GM19328 (cell line): ENCODE results near the gene RPS16.
"Not testable (repeated sequence)": the region's sequence is repeated elsewhere in the genome, so short reads cannot be mapped to it uniquely, and the experiment has no call there.

ENCODE experiments used
- ATAC-seq: cut with Tn5 transposase; IDR thresholded peaks from one replicate; pipeline ENCODE4 v1.9.1; 2021; ENCODE audit warnings: mild to moderate bottlenecking, moderate library complexity; ENCODE audit not compliant: unreplicated experiment

Gene RPS16

DNA sequence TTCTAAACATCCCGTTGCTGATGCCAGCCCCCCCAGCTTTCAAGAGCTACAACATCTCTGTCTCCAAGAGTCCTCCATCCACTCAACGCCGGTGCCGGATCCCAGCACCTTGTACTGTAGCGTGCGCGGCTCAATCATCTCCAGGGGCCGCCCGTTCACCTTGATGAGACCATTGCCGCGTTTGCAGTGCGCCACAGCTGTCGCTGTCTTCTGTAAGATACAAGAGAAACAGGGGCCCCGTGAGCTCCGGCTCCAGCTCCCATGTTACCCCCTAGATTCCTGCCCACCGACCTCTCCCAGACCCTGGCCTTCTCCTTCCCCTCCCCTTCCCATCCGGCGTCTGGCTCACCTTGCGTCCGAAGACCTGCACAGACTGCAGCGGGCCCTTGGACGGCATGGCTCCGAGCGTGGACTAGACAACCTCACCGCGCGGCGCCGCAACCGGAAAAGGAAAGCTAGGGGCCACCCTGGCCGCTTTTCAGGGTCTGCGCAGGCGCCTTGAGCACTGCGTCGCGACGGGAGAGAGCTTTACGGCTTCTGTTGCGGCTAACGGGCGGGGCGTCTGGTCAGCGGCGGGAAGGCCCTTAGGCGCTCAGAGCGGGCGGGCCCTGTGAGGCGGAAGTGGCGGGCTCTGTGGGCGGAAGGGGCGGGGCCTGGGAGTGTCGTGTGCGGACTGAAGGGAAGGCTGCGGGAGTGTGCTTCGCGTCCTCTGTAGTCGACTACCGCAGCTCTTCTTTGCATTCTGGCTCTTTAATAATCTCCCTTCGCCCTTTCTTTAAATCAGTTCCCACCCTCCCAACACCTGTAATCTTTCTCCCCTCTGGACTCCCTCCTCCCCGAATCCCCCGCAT is at the start of gene RPS16:
Gene RPS16 (minus strand): TSS at position 451 of the 851 bp plus-strand sequence. CDS start 54 bp downstream, at position 397.
- ATAC-seq, result peak; percentile 59

DNA sequence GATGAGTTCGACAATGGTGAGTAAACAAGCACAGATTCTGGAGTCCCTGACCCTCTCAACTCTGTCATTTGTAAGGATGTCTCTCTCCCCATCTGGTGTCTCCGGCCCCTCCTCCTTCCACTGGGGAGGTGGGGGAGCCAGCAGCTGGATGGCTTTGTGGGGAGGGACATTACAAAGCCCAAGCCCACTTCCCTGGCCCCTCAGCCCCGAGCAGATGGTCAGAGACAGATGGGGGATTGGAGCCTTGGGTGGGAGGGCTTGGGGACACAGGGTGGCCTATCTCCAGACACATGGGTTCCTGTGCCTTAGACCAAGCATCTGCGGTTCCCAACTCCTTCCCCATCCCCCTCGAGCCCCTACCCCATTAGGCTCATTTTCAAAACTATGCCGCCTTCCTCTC is 47.4 kb upstream of the RPS16 start:
- no peak for ATAC-seq

DNA sequence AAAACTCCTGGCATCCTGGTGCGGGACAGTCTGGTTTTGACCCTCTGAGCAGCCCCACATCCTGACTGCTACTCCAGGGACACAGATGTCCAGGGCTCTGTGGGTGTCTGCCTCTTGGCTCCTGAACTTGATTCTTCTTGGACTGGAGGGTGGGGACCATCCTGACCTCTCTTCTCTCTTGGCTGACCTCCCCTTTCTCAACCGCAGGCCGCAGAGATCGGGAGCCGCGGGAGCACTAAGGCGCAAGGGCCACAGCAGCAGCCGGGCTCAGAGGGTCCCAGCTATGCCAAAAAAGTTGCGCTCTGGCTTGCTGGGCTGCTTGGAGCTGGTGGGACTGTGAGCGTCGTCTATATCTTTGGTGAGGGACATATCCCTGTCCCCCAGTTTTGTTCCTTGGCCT is 45.9 kb upstream of the RPS16 start:
- no peak for ATAC-seq

DNA sequence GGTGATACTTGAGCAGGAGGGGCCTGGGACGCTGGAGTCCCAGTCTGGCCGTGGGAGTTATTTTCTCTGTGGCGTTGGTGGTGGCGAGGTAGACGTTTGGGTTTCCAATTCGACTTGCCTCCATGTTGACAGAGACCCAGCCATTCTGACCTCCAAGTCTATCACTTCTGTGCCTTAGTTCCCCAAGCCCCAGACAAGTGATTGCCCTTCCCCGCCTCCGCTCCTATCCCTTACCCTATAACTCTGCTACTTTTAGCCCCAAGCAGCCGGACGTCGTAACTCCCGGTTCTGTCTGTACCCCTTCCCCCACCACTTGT is 45.4 kb upstream of the RPS16 start:
- ATAC-seq, result no peak

DNA sequence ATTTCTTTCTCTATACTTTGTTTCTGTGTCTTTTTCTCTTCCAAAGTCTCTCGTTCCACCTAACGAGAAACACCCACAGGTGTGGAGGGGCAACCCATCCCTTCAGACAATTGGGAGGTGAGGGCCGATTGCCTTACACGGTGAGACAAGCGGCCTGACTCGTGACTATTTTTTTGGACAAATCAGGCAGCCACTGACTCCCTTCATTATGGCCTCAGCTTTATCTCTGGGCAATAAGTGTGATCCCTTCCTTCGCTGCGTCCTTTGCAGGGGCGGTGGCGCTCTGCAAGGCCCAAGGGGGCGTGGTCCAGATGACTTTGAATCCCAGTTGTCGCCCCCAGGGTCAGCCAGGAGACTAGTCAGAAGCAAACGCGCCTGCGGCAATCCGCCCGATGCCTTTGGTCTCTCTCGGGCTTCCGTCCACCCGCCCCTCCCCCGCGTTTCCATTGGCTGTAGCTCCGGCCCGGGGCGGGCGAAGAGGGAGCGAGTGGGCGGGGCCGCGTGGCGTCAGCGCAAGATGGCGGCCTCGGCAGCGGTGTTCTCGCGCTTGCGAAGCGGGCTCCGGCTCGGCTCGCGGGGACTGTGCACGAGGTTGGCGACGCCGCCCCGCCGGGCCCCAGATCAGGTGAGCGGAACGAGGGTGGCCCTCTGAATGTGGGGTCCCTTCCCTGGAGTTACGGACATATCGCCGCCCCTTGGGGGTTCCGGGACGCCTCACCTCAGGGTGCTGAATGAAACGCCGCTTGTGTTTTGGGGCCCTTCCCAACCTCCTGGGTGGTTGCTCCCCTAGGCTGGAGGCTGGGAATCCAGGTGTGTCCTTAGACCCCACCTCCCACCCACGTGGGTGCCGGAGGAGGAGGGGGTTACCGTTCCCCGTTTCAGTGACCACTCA is 44.8 kb upstream of the RPS16 start, which contains the start of gene TIMM50:
Gene TIMM50 (plus strand): TSS at position 502 of the 892 bp plus-strand sequence. CDS start 16 bp downstream, at position 518.
- peak; percentile 83 for ATAC-seq

DNA sequence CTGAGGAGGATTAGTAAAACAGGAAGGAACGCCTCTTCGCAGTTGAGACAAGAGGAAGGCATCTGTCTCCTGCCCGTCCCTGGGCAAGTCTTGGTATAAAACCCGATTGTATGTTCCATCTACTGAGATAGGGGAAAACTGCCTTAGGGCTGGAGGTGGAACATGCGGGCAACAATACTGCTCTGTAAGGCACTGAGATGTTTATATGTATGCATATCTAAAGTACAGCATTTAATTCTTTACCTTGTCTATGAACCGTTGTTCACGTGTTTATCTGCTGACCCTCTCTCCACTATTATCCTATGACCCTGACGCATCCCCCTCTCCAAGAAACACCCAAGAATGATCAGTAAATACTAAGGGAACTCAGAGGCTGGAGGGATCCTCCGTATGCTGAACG is 44.2 kb upstream of the RPS16 start:
- ATAC-seq, result no peak

DNA sequence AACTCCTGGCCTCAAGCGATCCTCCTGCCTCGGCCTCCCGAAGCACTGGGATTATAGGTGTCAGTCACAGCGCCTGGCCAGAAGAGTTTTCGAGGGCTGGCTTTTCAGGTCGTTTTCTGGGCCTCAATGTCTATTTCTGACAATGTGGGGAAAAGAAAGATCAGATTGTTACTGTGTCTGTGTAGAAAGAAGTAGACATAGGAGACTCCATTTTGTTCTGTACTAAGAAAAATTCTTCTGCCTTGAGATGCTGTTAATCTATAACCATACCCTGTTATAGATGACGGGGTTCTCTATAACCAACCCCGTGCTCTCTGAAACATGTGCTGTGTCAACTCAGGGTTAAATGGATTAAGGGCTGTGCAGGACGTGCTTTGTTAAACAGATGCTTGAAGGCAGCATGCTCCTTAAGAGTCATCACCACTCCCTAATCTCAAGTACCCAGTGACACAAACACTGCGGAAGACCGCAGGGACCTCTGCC is 43.6 kb upstream of the RPS16 start:
- not testable (repeated sequence) for ATAC-seq

DNA sequence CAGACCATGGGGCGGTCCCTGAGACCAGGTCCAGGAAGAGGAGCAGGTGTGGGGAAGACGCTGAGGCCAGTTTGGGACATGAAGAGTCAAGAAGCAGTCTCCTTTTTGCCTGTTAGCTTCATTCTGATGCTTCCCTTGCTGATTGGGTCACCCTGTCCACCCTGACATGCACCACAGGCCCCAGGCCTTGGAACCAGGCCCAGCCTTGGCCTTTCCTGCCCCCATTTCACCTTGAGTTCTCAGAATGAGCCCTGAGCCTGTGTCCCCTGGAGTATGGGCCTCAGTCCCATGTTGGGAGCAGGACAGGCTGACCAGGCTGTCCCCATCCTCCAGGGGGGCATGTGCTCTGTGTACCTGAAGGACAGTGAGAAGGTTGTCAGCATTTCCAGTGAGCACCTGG is 40.0 kb upstream of the RPS16 start:
- no peak for ATAC-seq

DNA sequence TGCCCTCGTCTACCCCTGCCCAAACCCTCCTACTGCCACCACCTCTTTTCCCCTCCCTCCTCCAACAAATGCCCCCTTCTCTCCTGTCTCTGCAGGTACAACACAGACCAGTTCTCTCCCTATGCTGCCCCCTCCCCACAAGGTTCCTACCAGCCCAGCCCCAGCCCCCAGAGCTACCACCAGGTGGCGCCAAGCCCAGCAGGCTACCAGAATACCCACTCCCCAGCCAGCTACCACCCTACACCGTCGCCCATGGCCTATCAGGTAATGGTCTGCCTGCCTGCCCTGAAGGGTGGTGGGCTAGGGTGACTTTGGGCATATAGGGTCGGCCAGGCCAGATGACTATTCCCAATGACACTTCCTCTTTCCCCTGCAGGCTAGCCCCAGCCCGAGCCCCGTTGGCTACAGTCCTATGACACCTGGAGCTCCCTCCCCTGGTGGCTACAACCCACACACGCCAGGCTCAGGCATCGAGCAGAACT is 38.4 kb upstream of the RPS16 start:
- ATAC-seq, result no peak

DNA sequence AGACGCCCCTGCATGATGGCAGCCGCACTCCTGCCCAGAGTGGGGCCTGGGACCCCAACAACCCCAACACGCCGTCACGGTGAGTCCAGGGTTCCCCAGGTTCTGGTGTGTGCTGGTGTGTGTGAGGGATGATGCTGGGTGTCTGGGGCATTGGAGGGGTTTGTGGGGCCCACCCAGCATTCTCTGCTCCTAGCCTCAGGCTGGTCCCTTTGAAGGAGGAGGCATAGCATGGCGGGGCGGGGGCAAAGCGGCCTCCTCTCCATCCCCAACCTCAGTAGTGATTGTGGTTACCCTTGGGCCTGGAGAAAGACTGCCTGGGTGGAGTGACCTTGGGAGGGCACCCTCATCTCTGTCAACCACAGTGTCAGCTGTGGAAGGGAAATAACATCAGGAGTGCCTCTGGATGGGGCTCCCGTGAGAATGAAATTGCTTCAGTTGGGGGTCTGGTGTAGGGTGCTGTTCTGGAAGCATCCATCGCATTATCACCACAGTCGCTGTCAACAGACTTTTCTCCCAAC is 37.8 kb upstream of the RPS16 start:
- ATAC-seq, result no peak

DNA sequence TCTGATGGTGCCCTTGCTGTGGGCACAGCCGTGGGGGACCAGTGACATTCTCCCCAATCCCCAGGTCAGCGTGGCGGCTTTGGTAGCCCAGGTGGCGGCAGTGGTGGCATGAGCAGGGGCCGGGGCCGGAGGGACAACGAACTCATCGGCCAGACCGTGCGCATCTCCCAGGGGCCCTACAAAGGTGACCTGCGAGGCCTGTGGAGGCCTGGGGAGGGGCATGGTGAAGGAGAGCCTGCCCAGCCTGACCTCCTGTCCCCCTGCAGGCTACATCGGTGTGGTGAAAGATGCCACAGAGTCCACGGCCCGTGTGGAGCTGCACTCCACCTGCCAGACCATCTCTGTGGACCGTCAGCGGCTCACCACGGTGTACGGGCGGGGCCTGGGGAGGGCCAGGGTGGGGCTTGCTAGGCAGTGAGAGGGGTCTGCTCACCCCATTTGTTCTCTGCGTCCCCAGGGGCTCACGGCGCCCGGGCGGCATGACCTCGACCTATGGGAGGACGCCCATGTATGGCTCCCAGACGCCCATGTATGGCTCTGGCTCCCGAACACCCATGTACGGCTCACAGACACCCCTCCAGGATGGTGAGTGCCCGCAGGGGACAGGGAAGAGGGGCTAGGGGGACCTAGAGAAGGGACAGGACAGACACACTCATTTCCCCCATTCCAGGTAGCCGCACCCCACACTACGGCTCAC is 37.1 kb upstream of the RPS16 start:
- ATAC-seq, result no peak

DNA sequence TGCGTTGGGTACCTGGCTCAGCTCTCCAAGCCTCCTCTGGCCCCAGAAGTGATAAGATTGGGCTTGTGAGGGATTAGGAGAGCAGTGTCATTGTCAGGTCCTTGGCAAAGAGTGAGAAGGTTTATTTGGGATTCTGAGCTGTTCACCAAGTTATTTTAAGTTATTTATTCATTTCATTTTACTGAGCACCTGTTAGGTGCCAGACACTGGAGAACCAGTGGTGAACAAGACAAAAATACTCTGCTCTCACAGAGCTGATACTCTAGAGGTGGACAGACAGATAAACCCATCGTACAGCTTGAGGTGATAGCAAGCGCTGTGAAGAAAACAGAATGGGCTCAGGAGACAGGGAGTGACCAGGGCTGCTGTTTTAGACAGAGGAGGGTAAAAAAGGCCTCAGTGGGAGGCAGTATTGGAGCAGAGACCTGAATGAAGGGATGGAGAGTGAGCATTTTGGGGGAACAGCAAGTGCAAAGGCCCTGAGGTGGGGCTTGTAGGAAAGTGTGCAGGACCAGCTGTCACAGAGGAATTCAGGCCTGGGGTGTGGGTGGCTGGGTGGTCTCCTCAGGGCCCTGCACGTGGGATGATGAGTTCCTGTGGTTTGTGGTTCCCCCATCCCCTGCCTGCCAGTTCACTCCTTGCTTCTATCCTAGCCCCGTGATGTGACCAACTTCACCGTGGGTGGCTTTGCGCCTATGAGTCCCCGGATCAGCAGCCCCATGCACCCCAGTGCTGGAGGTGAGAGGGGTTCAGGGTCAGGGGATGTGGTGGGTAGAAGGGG is 36.2 kb upstream of the RPS16 start:
- ATAC-seq, result no peak

DNA sequence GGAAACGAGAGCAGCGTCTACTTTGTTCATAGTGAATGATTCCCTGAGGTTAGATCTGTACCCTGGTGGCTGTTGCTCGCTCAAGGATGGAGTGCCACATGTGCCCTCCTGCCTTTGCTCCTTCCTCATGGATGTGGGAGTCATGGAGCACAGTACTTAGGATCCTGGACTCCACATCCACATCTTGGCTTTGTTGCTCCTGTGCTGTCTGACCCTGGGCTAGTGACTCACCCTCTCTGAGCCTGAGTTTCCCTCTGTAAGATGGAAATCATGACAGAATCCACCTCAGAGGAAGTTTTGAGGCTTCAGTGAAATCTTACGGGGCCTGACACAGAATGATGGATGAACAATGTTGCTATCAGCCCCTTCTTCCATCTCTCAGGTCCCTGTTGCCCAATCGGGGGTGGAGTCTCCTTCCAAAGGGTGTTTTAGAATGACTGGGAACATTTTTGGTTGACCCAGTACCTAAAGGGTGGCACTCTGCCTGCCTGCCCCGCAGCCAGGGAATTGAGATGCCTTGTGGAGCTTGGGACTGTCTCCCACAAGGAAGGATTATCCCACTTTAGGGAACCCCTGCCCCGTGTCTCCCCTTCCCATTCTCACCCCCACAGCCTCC is 35.1 kb upstream of the RPS16 start:
- no peak for ATAC-seq

DNA sequence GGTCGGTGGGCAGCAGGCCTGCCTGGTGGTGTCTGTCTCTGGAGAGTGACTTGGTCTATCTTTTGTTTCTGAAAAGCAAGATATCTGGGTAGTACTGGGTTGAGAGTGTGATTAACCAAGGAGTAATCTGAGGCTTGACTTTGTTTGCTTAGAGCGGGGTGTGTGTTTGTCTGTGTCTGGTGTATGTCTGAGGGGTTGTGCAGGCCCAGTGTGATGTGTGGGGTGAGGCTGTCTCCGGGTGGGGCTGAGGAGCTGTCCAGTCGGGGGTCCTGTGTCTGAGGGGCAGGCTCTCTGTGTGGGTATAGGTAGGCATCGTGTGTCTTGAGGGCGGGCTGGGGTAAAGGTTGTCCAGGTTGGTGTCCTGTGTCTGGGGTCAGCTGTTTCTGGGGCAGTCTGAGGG is 33.8 kb upstream of the RPS16 start:
- no peak for ATAC-seq

DNA sequence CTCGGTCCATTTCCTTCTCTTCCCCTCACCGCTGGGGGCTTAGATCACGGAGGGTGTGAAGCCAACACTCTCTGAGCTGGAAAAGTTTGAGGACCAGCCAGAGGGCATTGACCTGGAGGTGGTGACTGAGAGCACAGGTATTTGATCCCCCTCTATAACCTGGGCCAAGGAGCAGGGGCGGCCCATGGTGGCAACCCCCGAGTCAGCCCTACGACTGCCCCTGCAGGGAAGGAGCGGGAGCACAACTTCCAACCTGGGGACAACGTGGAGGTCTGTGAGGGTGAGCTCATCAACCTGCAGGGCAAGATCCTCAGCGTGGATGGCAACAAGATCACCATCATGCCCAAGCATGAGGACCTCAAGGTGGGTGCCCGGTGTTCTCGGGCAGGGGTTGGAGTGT is 33.3 kb upstream of the RPS16 start:
- ATAC-seq, result no peak

DNA sequence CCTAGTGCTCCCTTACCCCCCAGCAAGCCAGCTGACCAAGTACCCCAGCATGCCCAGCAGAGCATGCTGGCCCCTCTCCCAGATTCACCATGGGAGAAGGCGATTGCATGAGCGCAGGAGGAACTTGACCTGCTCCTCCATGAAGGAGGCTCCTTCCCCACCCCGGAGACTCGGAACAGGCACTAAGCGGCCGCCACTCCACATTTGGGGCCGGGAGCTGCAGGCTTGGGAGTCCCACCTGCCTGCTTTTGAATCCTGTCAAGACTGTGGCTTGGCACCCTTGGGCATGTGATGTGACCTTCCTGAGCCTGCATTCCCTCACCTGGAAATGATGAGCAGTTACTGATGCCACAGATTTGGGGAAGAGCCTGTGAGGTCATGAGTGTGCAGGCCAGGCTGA is 32.2 kb upstream of the RPS16 start:
- no peak for ATAC-seq

DNA sequence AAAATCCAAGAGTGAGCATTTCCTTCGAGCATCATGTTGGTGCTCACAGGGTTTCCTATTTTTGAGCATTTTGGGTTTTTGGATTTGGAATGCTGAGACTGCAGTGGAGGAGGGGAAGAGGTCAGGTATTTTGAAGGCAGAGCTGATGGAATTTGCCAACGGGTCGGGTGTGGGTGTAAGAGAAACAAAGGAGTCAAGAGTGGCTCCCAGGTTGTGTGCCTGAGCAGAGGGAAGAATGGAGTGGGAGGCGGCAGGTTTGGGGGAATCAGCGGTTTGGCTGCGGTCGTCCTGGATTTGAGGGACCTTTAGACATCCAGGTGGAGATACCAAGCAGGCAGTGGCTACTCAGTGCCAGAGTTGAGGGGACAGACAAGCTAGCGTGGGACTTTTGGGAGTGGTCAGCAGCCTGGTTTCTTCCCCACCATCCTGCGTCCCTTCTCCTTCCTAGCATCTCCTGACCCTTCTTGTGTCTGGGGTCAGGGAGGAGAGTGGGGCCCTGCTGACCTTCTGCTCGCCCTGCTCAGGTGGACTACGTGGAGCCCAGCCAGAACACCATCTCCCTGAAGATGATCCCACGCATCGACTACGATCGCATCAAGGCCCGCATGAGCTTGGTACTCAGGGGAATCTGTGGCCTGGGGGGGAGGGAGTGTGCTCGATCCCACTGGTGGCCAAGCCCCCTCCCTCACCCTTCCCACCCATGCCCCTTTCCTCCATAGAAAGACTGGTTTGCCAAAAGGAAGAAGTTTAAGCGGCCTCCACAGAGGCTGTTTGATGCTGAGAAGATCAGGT is 30.4 kb upstream of the RPS16 start:
- no peak for ATAC-seq

DNA sequence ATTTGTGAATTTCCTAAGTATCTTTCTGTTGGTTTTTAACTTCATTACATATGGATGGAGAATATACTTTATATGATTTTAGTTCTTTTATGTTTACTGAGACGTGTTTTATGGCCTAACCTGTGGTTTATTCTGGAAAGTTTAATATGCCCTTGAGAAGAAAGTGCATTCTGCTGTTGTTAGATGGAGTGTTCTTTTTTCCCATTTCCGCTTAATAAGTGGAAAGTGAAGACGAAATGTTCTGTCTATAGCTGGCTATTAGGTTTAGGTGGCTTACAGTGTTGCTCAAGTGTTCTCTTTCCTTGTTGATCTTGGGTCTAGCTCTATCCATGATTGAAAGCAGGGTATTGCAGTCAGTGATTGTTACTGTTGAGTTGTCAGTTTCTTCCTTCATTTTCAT is 27.7 kb upstream of the RPS16 start:
- ATAC-seq, result no peak

DNA sequence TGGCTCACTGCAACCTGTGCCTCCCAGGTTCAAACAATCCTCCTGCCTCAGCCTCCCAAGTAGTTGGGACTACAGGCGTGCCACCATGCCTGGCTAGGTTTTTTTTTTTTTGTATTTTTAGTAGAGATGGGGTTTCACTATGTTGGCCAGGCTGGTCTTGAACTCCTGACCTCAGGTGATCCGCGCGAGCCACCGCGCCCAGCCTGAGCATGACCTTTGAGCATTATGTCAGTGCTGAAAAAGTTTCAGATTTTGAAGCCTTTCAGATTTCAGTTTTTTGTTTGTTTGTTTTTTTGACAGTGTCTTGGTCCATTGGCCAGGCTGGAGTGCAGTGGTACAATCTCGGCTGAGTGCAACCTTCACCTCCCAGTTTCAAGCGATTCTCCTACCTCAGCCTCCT is 15.5 kb upstream of the RPS16 start:
- ATAC-seq, result not testable (repeated sequence)
